HG02885 (cell line): Measurements from ENCODE around the gene U2AF1L4.
"Not testable (repeated sequence)": the region's sequence is repeated elsewhere in the genome, so short reads cannot be mapped to it uniquely, and the experiment has no call there.

ENCODE experiments used
- ATAC-seq: cut with Tn5 transposase; IDR thresholded peaks from one replicate; pipeline ENCODE4 v1.9.1; 2021; ENCODE audit warnings: mild to moderate bottlenecking; ENCODE audit not compliant: unreplicated experiment, poor library complexity

Gene U2AF1L4

DNA sequence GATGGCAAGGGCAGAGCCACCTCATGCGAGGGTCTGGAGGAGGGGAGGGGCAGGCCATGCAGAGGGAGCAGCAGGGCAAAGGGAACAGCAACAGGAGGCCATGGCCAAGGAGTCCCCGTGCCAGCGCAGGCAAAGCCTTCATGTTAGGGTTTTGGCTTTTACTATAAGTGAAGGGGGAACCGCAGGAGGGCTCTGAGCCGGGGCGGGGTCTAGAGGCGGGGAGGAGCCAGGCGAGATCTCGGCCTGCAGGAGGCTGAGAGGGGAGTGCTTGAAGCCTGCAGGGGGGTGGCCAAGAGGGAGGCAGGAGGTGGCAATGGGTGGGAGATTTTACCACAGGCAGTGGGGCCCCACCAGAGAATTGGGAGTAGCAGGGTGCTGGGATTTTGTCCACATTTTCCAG is 36.4 kb upstream of the U2AF1L4 start:
- no peak for ATAC-seq

DNA sequence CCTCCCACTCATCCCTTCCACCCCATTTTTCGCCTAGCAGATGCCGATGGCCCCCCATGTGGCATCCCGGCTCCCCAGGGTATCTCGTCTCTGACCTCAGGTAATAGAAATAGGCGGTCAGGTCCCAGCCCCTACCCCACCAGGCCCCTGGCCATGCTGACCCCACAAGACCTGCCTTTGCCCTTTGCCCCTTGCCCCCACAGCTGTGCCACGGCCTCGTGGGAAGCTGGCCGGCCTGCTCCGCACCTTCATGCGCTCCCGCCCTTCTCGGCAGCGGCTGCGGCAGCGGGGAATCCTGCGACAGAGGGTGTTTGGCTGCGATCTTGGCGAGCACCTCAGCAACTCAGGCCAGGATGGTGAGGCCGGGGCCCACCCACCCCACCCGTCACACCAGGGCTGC is 35.5 kb upstream of the U2AF1L4 start:
- no peak for ATAC-seq

DNA sequence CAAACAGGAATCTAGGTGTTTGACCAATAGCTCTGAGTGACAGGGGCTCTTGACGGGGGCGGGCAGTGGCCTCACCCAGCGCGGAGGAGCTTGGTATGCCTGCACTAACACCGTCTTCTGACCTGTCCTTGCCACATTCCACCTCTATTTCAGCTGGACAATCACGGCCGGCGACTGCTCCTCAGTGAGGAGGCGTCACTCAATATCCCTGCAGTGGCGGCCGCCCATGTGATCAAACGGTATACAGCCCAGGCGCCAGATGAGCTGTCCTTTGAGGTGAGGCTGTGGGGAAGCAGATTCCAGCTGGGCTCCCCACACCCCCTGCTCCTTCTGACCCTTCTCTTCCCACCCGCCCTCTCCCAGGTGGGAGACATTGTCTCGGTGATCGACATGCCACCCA is 34.8 kb upstream of the U2AF1L4 start:
- ATAC-seq, result no peak

DNA sequence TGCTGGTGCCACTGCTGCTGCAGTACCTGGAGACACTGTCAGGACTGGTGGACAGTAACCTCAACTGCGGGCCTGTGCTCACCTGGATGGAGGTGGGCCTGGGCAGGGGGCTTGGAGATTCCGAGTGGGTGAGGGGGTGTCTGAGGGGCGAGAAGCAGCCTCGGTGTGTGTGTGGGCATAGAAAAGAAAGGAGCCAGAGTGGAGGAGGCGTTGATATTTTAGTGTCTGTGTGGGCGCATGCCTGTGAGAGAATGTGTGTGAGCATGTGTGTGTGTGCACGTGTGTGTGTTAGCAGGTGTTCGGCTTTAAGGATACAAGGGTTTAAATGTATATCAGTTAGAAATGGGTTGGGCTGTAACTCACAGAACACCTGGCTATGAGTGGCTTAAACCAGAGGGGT is 33.8 kb upstream of the U2AF1L4 start:
- ATAC-seq, result no peak

DNA sequence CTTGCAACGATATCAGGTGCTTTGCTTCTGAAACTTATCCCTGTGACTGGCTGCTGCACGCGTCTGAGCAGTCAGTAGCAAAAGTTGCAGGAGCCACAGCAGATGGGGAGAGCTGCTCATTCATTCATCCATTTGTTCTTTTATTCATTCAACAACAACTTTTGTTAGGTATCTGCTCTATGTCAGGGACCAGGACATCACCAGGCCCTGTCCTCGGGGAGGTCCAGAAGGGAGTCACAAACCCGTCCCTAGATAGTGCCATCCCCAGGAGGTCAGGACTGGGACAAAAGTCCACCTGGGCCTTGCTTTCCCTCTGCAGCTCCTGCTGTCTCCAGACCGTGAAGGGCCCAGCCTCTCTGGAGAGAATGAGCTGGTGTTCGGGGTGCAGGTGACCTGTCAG is 32.7 kb upstream of the U2AF1L4 start:
- ATAC-seq, result no peak

DNA sequence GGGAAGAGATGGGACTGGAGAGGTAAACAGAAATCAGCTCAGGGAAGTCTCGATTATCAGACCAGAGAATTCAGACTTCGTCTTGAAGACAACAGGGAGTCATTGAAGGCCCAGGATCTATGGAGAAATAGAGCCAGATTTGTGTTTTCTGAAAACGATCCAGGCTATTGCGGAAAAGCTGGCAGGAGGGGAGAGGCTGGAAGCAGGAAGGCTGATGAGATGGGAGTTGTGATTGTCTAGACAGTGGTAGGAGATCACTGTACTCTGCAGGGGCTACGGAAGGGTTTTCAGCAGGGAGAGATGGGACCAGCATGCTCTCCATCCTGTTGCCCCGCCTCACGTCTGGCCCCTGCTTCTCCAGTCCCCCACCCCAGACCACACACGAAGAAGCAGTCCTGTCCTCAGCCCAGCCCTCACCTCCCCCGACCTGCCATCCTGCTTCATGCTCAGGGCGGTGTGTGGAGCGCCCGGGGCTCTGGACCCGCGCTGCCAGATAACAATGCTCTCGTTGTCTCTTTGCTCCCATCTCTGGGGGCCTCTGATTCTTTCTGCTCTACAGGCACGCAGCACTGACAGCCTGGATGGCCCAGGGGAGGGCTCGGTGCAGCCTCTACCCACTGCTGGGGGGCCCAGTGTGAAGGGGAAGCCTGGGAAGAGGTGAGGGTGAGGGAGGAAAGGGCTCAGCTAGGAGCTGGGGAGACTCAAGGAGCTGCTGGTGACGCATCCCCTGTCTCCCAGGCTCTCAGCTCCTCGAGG is 32.0 kb upstream of the U2AF1L4 start:
- no peak for ATAC-seq

DNA sequence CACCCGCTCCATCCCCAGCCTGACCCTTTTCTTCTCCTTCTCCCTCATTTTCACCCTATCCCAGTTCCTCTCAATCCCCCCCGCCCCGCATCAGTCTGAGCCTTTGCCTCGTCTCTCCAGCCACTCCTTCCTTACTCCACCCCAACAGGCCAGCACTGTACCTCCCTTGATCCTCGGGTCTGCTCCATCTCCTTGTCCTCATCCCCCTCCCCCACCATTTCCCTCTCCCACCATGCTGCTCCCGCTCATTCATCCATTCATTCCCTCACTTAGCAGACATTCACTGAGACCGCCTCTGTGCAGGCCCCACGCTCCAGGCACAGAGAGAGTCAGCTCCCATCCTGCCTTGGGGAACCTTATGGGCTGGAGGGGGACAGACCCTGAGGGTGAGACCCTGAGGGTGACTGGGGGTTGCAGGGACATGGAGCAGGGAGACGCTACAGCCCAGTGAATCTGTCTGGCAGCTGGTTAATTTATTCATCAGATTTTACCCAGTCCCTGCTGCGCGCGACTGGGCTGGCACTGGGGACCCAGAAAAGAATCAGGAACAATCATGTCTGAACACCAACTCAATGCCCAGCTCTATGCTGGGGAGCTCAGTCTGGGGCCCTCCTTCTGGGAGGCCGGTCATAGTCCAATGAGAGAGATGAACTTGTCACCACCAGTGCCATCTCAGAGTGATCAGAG is 31.0 kb upstream of the U2AF1L4 start:
- ATAC-seq, result no peak

DNA sequence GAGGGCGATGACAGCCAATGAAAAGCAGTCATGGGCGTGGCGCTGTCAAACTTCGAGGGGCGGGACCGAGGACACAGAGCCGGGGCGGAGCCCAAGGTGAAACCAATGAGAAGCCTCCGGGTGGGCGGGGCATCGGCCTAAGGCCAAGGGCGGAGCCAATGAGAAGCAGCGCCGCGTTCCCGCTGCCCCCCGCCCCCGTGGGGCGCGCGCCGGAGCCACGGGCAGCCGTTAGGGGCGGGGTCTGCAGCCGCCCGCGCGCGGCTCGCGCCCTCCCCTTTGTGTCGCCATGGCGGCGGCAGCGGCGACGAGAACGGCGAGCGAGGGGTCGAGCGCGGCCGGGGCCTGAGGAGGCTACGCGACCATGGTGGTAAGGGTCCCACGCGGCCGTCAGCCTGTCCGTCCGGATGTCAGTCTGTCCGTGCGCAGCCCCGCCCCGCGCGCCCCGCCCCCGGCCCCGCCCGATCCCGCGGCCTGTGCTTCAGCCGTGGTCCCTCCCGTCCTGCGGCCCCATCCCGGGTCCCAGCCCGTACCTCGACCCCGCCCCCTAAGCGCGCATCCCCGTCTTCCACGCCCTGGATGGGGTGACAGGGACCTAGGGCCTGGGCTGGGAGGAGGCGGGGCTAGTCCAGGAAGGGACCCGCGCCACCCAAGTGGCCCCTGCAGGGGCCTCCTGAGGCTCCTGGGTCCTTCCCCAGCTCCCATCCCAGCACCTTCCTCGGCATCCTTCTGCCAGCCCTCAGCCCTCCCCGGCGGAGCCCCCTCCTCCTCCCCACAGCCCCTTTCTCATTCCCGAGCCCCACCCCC is 30.3 kb upstream of the U2AF1L4 start, which contains the start of gene ARHGAP33:
Gene ARHGAP33, plus strand, starts transcription at position 267 of the 804 bp plus-strand sequence. Its CDS starts 95 bp downstream, at position 362.
- peak; percentile 94 for ATAC-seq

DNA sequence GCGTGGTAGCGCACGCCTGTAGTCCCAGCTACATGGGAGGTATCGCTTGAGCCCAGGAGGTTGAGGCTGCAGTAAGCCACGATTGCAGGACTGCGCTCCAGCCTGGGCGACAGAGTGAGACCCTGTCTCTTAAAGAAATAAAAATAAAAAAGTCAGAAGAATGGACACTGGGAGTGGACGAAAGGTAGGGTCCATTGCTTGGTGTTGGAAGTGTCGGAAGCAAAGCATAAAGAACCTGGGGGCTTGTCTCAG is 29.8 kb upstream of the U2AF1L4 start:
- no peak for ATAC-seq

DNA sequence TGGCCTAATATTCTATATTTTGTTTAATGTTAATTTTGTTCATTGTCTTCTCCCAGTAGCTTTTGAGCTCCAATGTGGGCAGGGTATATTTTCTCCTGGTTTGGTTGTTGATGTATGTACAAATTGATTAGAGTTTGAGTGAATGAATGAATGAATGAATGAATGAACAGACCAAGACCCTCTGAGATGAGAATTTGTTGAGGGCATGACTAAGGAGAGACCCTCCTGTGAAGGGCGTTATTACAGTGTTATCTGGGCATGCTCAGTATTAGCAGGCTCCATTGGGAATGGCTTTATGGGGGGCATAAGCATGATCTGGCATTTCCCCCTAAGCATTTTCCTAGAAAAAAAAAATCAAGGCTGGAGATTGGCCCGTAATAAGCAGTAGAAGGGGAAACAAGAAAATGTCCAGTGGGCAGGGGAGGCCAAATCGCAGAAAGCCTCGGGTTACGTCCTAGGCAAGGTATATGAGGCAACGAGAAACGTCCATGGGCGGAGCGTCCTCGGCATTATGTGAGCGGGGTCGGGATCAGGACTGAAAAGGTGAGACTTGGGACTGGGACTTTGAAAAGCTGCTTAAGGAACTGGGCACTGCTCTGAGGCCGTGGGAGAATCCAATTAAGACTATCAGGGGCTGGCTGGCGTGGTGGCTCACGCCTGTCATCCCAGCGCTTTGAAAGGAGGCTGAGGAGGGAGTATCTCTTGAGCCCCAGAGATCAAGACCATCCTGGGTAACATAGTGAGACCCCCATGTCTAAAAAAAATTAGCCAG is 29.2 kb upstream of the U2AF1L4 start:
- no peak for ATAC-seq

DNA sequence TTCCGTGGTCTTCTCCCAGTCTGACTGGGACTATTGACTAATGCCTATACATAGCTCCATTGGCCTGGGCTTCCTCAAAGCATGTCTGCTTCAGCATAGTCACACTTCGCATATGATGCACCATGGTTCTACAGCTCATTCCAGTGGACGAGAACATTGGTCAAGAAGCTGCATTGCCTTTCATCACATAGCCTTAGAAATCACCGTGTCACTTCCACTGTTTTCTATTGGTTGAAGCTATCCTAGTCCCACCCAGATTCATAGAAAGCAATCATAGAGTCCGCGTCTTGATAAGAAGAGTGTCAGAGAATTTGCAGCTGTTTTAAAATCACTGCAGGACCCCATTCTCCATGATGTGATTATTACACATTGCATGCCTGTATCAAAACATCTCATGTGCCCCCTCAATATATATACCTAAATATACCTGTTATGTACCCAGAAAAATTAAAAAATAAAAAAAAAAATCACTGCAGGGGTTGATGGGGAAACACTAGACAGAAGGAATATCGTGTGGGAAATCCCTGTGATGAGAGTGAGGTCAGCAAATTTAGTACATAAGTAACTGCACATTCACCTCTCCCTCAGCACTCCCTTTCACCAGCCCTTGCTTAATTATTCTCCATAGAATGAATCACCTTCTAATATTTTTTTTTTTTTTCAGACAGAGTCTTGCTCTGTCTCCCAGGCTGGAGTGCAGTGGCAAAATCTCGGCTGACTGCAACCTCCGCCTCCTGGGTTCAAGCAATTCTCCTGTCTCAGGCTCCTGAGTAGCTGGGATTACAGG is 28.0 kb upstream of the U2AF1L4 start:
- no peak for ATAC-seq

DNA sequence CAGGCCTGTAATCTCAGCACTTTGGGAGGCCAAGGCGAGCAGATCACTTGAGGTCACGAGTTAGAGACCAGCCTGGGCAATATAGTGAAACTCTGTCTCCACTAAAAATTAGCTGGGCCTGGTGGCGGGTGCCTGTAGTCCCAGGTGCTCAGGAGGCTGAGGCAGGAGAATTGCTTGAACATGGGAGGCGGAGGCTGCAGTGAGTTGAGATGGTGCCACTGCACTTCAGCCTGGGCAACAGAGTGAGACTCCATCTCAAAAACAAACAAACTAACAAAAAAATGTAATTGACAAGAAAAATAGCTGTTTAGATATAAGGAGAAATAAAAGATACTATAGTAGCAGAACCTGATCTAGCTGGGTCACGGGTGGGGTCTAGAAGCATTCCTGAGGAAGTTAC is 27.1 kb upstream of the U2AF1L4 start:
- not testable (repeated sequence) for ATAC-seq

DNA sequence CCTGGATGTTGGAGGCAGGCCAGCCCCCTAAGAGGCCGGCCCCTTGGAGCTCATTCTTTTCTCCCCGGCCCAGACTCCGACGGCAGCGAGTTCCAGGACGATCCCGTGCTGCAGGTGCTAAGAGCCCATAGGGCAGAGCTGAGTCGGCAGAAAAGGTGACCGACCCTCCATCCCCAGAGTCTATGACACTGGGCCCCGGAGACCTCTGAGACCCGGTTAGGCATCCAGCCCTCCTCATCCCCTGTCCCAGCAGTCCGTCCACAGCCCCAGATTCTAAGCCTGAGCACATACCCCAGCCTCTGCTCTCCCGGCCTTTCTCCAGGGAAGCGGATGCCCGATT is 22.8 kb upstream of the U2AF1L4 start:
- ATAC-seq, result no peak

DNA sequence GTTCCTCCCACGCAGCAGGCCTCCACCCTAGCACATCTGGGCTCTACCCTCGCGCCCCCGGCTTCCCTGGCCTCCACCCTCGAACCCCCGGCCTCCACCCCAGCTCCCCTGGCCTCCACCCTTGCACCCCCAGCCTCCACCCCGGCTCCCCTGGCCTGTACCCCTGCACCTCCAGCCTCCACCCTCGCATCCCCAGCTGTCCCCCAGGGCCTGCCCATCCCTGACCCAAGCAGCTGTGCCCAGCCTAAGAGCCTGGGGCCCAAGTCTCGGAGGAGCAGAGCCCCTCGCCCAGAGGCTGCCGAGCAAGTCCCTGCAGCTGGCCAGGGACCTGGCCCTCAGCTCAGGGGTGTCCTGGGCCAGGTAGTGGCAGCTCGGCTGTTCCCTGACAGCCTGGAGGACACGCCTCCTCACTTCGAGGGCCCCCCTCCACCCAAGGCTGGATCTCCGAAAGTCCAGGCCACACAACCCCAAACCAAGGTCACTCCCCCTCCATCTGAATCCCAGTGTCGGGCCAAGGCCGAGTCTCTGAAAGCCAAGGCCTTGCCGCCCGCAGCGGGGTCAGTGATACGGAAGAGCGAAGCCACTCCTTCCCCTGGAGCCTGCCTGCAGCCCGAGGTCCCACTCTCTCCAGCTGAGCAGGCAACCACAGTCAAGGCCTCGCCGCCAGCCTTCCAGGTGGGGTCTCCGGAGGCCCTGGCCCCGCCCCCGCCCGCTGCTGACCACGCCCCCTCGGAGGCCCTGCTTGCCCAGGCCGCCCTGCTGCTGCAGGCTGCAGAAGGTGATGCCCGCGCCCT is 22.3 kb upstream of the U2AF1L4 start:
- no peak for ATAC-seq

DNA sequence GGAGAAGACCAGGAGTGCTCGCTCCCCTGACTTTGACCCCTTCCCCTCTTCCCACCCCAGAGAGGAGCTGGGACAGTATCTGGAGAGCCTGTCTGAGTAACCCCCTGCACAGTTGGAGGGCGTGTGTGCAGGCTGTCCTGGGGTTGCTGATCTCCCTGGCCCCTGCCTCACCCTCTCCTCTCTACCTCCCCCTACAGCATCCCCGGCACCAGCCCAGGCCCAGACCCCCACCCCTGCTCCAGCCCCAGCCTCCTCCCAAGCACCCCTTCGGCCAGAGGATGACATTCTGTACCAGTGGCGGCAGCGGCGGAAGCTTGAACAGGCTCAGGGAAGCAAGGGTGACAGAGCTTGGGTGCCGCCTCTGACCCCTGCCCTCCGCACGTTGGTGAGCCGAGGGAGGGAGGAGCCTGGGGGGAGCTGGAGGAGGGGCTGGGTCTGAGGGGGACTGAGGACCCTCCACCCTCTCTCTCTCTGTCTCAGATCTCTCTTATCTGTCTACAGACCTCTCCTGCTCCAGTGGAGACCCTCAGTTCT is 21.4 kb upstream of the U2AF1L4 start:
- ATAC-seq, result no peak

DNA sequence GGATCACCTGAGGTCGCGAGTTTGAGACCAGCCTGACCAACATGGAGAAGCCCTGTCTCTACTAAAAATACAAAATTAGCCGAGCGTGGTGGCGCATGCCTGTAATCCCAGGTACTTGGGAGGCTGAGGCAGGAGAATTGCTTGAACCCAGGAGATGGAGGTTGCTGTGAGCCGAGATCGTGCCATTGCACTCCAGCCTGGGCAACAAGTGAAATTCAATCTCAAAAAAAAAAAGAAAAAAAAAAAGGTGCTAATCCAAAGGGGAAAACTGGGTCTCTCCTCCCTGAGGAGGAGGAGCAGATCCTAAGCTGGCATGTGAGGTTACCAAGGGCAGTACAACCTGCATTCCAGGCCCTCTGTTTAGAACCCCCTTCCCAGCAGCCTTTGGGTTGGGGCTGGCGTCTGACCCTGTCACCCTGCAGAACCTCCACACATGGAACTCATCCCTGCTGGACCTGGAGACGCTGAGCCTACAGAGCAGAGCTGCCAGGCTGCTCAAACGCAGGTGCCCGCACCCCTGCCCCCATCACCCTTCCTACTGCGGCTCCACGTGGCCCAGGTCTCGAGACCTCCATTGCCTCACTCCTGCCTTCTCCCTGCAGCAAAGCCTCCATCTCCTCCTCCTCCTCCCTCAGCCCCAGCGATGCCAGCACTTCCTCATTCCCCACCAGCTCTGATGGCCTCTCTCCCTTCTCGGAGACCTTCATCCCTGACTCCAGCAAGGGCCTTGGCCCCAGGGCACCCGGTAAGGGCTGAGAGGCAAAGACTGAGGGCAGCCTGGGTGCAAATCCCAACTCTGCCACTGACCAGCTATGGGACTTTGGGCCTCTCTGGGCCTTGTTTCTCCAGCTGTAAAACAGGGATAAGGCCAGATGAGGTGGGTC is 19.5 kb upstream of the U2AF1L4 start:
- ATAC-seq, result no peak

DNA sequence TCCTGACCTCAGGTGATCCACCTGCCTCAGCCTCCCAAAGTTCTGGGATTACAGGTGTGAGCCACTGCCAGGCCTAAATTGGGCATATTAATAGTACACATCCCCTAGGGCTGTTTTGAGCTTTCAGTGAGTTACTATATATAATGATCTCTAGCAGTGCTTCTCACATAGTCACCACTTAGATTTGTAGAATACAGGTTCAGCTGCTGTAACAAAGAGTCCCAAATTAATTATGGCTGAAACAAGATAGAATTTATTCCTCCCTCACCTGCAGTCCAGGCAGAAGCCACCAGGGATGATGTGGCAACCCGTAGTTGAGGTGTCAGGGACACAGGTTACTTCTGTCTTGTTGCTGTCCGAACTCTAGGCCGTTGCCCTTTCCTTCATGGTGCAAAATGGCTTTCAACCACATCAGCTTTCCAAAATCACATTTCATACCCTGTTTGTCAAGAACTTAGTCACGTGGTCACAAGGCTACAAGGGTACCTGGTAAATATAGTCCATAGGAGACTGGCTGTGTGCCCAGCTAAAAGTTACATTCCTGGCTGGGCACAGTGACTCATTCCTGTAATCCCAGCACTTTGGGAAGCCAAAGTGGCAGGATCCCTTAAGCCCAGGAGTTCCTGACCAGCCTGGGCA is 15.6 kb upstream of the U2AF1L4 start:
- no peak for ATAC-seq

DNA sequence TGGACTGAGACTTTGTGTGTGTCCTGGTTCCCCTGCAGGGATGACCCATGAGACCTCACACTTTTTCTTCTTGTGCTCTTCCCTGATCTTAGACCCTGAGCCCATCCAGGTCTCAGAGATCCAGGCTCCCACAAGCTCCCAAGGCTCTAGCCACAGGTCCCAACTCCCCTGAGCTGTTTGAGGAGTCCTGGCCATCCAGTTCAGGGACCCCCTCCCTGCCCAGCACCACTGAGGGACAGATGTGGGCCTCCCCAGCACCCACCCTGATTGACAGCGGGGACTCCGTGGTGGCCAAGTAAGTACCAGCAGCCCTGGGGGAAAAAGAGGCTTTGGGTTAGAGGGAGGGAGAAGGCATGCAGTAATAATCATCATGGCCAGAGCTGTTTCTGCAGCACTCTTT is 14.5 kb upstream of the U2AF1L4 start:
- no peak for ATAC-seq
